HG03565 (cell line): ENCODE measurements around the gene TIMM13.

Source experiments
- ATAC-seq: cut with Tn5 transposase; IDR thresholded peaks from one replicate; pipeline ENCODE4 v1.9.1; 2021; ENCODE audit warnings: mild to moderate bottlenecking, moderate library complexity; ENCODE audit not compliant: unreplicated experiment

The TIMM13 gene

DNA sequence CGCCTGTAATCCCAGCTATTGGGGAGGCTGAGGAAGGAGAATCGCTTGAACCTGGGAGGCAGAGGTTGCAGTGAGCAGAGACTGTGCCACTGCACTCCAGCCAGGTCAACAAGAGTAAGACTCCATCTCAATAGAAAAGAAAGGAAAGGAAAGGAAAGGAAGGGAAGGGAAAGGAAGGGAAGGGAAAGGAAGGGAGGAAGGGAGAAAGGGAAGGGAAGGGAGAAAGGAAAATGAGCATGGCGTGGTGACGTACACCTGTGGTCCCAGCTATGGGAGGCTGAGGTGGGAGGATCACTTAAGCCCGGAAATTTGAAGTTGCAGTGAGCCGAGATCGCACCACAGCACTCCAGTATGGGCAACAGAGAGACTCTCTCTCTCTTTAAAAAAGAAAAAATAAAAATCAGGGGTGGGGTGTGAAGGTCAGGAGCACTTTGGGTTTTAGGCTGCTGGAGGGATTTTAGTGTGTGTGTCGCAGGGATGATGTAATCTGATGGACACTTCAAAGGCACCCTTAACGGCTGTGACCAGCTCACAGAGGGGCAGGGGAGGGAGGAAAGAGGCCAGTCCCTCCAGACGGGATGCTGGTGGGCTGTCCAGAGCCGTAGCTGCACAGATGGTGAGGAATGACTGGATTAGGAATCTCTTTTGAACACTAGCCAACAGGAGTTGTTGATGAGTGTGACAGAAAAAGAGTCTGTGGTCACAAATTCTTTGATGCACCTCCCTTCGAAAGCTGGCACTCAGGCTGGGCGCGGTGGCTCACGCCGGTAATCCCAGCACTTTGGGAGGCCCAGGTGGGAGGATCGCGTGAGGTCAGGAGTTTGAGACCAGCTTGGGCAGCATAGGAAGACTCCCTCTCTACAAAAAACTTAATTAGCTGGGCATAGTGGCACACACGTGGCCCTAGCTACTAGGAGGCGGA, 39.8 kb downstream of the TIMM13 start:
- ATAC-seq: no peak

DNA sequence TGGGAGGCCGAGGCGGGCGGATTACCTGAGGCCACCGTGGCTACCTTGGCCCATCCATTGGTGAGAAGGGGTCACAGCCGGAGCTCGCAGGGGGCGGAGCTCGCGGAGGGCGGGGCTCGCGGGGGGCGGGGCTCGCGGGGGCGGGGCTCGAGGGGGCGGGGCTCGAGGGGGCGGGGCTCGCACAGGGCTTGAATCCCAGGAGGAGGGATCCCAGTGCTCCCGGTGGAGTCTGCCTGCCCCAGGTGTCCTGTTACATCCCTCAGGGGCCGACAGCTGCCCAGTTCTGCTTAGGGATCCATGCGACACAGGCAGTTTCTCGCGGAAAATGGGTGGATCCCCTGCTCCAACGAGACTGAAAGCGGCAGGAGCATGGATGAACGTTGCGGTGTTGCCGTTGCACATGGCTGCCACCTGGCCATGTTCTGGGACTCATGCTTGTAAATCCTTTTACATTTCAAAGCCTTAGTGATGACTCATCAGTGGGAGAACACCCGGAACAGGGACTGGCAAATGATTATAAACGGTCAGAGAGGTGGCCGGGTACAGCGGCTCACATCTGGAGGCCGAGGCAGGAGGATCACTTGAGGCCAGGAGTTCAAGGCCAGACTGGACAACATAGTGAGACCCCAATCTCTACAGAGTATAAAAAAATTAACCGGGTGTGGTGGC, 42.2 kb downstream of the TIMM13 start:
- ATAC-seq: no peak

DNA sequence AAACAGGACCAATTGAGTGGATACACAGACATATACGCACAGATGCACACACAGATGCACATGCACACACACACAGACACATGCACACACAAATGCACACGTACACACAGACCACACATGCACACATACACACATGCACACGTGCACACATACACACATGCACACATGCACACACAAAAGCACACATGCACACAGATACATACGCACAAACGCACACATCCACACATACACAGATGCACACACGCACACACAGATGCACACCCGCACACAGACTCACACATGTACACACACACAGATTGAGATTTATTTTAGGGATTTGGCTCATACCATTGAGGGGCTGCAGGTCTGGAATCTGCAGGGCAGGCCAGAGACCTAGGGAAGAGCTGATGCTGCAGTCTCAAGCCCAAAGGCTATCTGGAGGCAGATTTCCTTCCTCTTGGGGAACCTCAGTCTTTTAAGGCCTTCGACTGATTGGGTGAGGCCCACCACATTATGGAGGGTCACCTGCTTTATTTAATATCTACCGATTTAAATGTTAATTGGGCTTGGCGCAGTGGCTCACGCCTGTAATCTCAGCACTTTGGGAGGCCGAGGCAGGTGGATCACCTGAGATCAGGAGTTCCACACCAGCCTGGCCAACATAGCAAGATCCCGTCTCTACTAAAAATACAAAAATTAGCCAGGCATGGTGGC, 44.7 kb downstream of the TIMM13 start:
- no peak for ATAC-seq

DNA sequence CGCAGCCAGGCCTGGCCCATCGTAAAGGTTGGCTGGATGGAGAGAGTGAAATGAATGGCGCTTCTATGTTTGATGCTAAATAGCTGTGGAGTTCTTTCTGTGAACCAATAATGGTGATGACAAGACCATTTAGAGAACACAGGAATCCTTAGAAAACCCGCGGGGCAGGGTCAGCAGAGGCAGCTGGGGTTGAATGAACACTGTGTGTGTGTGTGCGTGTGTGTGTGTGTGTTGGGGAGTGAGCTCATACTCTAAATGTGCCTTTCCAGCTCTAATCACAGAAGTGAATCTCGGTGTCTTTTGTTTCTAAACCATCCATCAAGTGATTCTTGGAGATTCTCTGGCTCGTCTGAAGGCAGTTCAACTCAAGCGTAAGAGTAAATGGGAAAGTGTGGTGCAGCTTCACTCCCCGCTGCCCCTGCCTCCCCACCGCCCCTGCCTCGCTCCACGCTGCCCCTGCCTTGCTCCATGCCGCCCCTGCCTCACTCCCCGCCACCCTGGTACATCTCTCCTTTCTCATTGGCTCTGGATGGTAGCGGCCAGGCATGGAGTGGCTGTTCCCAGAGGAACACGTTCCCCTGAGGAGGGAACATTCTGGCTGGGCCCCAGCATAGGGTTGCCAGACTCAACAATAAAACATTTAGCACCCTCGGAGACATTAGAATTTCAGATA, 46.1 kb downstream of the TIMM13 start:
- ATAC-seq: no peak

DNA sequence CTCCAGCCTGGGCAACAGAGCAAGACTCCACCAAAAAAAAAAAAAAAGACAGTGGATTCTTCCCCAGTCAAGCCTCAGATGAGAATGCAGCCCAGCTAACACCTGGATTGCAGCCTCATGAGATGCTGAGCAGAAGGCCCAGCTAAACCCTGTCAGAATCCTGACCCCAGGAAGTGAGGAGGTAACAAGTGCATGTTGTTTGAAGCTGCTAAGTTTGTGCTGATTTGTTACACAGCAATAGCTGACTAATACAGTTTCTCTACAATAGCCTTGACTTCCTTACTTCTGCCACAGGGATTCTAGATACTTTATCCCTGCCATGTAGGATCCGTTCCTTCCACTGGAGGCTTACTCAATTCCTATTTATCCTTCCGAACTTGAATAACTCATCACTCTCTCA, 46.8 kb downstream of the TIMM13 start:
- no peak for ATAC-seq

DNA sequence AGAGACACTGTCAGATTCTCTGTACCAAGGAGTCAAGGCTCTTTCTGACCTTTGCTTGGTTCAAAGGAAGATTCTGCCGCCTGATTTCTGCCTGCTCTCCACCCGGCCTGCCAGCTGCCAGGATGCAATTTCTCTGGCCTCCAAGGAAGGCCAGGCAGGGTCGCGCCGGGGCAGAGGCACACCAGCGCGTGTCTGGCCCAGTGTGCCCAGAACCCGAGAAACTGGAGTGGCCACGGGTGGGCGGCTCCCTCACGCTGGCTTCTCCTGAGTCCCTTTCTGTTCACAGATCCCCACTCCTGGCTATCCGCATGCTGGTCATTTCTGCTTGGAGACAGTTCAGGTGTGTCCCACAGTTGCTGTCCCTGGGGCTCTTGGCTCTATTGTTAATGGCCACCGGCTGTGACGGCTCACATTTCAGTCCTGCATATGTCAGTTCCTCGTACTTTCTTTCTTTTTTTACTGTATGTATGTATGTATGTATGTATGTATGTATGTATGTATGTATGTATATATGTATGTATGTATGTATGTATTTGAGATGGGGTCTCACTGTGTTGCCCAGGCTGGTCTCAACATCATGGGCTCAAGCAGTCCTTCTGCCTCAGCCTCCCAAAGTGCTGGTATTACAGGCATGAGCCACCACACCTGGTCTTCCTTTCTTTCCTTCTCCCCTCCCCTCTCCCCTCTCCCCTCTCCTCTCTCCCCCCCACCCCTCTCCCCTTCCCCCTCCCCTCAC, 50.4 kb downstream of the TIMM13 start:
- no peak for ATAC-seq
